Jurkat, Clone E6-1 (cell line): Measurements from ENCODE around the gene SPESP1. TPM values are rescaled to one million over a fixed set of nuclear protein-coding genes. Genes with fewer than 3 reads are reported as not detected.

Experiments used
- DNase-seq: peaks from one replicate; pipeline ENCODE4 v3.0.0-alpha.2; 2011; ENCODE audit warnings: low read depth, low spot score
- H3K4me3 ChIP-seq: 2 replicates; pipeline ENCODE4 v1.5.1; 2011; ENCODE audit warnings: mild to moderate bottlenecking, low read length, control low read depth, moderate library complexity
- polyA plus RNA-seq: library from polyadenylated mRNA; unstranded; fragments of >200 nt; gene quantifications from one replicate; pipeline ENCODE4 v1.2.1, GENCODE V29; 2012; ENCODE audit warnings: missing spikeins; ENCODE audit not compliant: insufficient read length, insufficient read depth

The SPESP1 gene
- polyA plus RNA-seq: not detected

GRCh38 chr15:68930268-68931022 lies at the start of gene SPESP1:
Gene SPESP1, plus strand, starts transcription at chr15:68930525. Its CDS starts 129 bp downstream, at chr15:68930654.
- no peak for DNase-seq
- H3K4me3 ChIP-seq: no peak within 1 kb of the TSS

GRCh38 chr15:68885070-68885469 lies 45.3 kb upstream of the SPESP1 start:
- H3K4me3 ChIP-seq: no peak overlapping the region
- DNase-seq: no peak

- no peak overlapping the region for H3K4me3 ChIP-seq
- no peak for DNase-seq
These were observed 43.2 kb upstream of the SPESP1 start for GRCh38 chr15:68887120-68887519.

- H3K4me3 ChIP-seq: no peak overlapping the region
- no peak for DNase-seq
These were observed 42.5 kb upstream of the SPESP1 start for GRCh38 chr15:68887819-68888218.

GRCh38 chr15:68888419-68888818 lies 41.9 kb upstream of the SPESP1 start:
- H3K4me3 ChIP-seq: no peak overlapping the region

GRCh38 chr15:68894208-68894607 lies 36.1 kb upstream of the SPESP1 start:
- no peak overlapping the region for H3K4me3 ChIP-seq
- DNase-seq: no peak

More at GRCh38 chr15:68888419-68888818, 41.9 kb upstream of the SPESP1 start:
- no peak for DNase-seq

- no peak for DNase-seq
- H3K4me3 ChIP-seq: no peak overlapping the region
These were observed 34.1 kb upstream of the SPESP1 start for GRCh38 chr15:68896178-68896577.

- no peak for DNase-seq
- no peak overlapping the region for H3K4me3 ChIP-seq
These were observed 33.3 kb upstream of the SPESP1 start for GRCh38 chr15:68897016-68897415.

GRCh38 chr15:68900027-68900426 lies 30.3 kb upstream of the SPESP1 start:
- no peak overlapping the region for H3K4me3 ChIP-seq
- no peak for DNase-seq

- no peak overlapping the region for H3K4me3 ChIP-seq
- DNase-seq: no peak
These were observed 22.9 kb upstream of the SPESP1 start for GRCh38 chr15:68907396-68907923.

- DNase-seq: no peak
- H3K4me3 ChIP-seq: no peak overlapping the region
These were observed 20.7 kb upstream of the SPESP1 start for GRCh38 chr15:68909601-68910100.

- no peak for DNase-seq
- H3K4me3 ChIP-seq: no peak overlapping the region
These were observed 20.0 kb upstream of the SPESP1 start for GRCh38 chr15:68910341-68910740.

- no peak for DNase-seq
- no peak overlapping the region for H3K4me3 ChIP-seq
These were observed 19.5 kb upstream of the SPESP1 start for GRCh38 chr15:68910816-68911215.

GRCh38 chr15:68921926-68922325 lies 8.4 kb upstream of the SPESP1 start:
- no peak overlapping the region for H3K4me3 ChIP-seq
- no peak for DNase-seq

GRCh38 chr15:68924866-68925560 lies 5.3 kb upstream of the SPESP1 start:
- H3K4me3 ChIP-seq: no peak overlapping the region
- DNase-seq: peak; percentile 61

- H3K4me3 ChIP-seq: no peak overlapping the region
- no peak for DNase-seq
These were observed 2.7 kb downstream of the SPESP1 start for GRCh38 chr15:68933001-68933400.

- DNase-seq: no peak
These were observed 4.0 kb downstream of the SPESP1 start for GRCh38 chr15:68934341-68934740.

GRCh38 chr15:68935400-68935937 lies 5.1 kb downstream of the SPESP1 start:
- no peak for DNase-seq
- no peak overlapping the region for H3K4me3 ChIP-seq

More at GRCh38 chr15:68934341-68934740, 4.0 kb downstream of the SPESP1 start:
- no peak overlapping the region for H3K4me3 ChIP-seq

- H3K4me3 ChIP-seq: no peak overlapping the region
- DNase-seq: no peak
These were observed 9.2 kb downstream of the SPESP1 start for GRCh38 chr15:68939501-68939900.

- no peak for DNase-seq
- H3K4me3 ChIP-seq: no peak overlapping the region
These were observed 21.5 kb downstream of the SPESP1 start for GRCh38 chr15:68951813-68952212.
